ENCODE data around the gene GPR183.
A peak's percentile ranks its signal among the peaks of the same experiment; 100 is the strongest.

Gene GPR183, protein sequence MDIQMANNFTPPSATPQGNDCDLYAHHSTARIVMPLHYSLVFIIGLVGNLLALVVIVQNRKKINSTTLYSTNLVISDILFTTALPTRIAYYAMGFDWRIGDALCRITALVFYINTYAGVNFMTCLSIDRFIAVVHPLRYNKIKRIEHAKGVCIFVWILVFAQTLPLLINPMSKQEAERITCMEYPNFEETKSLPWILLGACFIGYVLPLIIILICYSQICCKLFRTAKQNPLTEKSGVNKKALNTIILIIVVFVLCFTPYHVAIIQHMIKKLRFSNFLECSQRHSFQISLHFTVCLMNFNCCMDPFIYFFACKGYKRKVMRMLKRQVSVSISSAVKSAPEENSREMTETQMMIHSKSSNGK

DNA sequence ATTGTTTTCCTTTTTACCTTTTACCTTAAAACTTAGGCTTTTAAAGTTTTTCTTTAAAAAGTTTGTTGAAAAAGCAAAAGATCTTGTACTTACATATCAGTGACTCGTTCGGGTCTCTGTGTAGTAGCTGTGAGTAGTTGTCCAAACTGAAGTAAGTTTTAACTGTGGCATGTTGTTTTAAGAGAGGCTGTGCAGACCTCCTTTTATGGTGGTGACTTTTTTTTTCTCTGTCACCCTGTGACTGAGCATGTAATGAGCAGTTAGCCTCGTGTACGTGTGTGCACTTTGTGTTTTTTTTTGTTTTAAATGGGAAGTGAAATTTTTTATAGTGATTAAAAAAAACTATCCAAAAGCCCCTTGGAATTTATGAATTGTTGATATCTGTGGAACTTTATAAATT, at the start of gene GPR183:
TSS of gene GPR183 (minus strand) at position 153 of the 400 bp plus-strand sequence. CDS start 11,254 bp downstream, outside the sequence.
- TF ChIP-seq, protein P1, sequence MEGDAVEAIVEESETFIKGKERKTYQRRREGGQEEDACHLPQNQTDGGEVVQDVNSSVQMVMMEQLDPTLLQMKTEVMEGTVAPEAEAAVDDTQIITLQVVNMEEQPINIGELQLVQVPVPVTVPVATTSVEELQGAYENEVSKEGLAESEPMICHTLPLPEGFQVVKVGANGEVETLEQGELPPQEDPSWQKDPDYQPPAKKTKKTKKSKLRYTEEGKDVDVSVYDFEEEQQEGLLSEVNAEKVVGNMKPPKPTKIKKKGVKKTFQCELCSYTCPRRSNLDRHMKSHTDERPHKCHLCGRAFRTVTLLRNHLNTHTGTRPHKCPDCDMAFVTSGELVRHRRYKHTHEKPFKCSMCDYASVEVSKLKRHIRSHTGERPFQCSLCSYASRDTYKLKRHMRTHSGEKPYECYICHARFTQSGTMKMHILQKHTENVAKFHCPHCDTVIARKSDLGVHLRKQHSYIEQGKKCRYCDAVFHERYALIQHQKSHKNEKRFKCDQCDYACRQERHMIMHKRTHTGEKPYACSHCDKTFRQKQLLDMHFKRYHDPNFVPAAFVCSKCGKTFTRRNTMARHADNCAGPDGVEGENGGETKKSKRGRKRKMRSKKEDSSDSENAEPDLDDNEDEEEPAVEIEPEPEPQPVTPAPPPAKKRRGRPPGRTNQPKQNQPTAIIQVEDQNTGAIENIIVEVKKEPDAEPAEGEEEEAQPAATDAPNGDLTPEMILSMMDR (IDR thresholded peaks at IDR 0.05): no peak
- no peaks in the 10 kb centered on the region for H3K27me3 ChIP-seq
- H3K4me3 ChIP-seq: peak within 1 kb of the TSS; percentile 19 to 29
- H3K27ac ChIP-seq: peak within 1 kb of the TSS; percentile 76 to 78
- intact Hi-C loops (cut with DNase I; ENCODE audit: low total_unique reads): loop anchor here (10.0 kb wide), 1 partner anchor 198 kb away; the partner anchor contains the start of gene TM9SF2
- H3K9me3 ChIP-seq: no peaks in the 10 kb centered on the region
- H3K4me1 ChIP-seq: peaks cover 0 to 53% (median 14%) of the 10 kb centered on the region in 4 donors
- DNase-seq: no peak
- no peaks in the 10 kb centered on the region for H3K36me3 ChIP-seq

DNA sequence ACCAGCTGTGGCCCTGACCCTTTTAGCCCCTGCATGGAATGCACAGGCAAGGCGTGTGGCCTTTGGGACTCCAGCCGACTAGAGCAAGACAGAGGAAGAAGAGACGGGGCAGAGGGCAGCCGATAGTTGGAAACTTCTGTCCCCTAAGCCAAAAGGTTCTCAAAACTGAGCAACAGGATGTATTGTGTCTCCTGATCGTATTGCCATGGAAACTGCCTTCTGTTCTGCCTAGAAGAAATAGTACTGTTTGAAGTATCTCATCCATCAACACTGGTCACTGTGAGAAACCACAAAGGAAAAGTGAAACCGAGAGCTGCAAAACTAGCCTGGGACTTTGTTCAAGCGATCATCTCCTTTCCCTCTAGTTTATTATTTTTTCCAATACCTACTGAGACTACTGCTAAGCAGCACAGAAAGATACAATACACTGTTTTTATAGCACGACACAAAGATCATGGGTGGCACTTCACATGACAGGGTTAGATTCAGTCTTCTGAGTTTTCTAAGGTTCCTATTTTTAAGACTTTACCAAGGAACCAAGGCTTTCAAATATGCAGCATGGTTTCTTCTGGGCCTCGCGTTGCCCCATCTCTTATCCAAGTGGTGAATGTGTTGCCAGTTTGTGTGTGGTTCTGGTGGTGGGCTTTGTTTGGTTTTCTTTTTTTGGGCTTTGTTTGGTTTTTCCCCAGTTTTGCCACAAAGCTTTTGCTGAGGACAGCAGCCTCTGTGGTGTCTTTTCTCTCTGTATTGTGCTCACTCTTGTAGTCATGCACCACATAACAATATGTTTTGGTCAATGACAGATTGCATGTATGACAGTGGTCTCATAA, 49.3 kb upstream of the GPR183 start:
- intact Hi-C loops (cut with DNase I; ENCODE audit: low total_unique reads): no loop called here
- peaks cover 0 to 22% (median 0%) of the 10 kb centered on the region in 4 donors for H3K4me1 ChIP-seq
- no peaks in the 10 kb centered on the region for H3K9me3 ChIP-seq
- DNase-seq: peak in 1 of 2 donors; percentile 43
- H3K27ac ChIP-seq: peak overlapping the region; percentile 6 to 35
- peak overlapping the region in 1 of 2 donors; percentile 4 for H3K4me3 ChIP-seq
- H3K36me3 ChIP-seq: peaks cover 0 to 54% (median 8%) of the 10 kb centered on the region in 3 donors
- no peaks in the 10 kb centered on the region for H3K27me3 ChIP-seq
- TF ChIP-seq, protein P1 (IDR thresholded peaks at IDR 0.05): no peak

DNA sequence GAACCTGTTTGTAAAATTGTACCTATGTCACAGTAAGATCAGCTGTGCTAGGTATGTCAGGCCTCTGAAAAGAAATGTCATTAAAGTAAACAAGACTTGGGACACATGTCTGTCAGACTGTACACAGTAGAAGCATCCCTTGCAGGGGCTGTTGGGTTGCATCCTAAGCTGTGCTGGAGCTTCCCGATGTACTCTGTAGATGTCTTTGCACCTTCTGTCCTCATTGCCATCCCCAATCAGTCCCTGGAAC, 48.7 kb upstream of the GPR183 start:
- no peak for DNase-seq
- H3K9me3 ChIP-seq: no peaks in the 10 kb centered on the region
- TF ChIP-seq, protein P1 (IDR thresholded peaks at IDR 0.05): no peak
- peaks cover 0 to 50% (median 8%) of the 10 kb centered on the region in 3 donors for H3K36me3 ChIP-seq
- no peak overlapping the region for H3K4me3 ChIP-seq
- intact Hi-C loops (cut with DNase I; ENCODE audit: low total_unique reads): no loop called here
- H3K27ac ChIP-seq: peak overlapping the region; percentile 6 to 35
- H3K27me3 ChIP-seq: no peaks in the 10 kb centered on the region
- peaks cover 0 to 22% (median 0%) of the 10 kb centered on the region in 4 donors for H3K4me1 ChIP-seq

DNA sequence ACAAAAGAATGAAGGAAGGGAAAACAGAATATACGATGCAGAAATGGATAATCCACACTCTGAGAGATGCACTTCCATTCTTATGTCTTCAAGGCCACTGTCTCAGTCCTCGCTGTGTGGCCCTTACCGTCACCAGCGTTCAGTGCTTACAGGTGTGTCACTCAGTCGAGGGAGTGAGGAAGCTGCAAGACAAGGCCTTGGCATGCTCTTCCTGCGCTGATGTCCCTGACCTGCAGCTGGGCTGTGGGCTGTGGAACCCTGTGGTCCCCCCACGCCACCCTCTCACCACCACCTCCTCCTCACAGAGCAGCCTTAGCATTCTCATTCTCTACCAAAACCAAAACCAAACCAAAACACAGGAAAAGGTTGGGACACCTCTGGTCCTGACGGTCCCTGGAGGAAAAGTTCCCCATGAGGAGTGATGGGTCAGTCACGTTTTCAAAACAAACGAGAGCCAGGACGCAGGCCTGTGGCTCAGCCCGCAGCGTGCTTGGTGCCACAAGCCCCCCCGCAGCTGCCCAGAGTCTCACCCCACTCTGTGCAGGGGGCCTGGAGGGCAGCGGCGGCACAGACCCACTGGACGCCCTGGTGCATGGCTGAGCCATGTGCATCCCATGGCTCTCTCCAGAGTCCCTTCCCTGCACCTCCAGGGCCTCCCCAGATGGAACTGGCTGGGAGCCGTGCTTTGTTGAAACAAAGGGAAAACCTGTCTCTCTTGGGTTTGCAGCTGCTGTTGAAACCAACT, 48.2 kb upstream of the GPR183 start:
- Histone ChIP-seq H3K4me1 (peaks cover 0 to 22% (median 0%) of the 10 kb centered on the region in 4 donors), H3K27me3 (no peaks in the 10 kb centered on the region), H3K4me3 (no peak overlapping the region), H3K9me3 (no peaks in the 10 kb centered on the region), H3K27ac (peak overlapping the region in 1 of 2 donors; percentile 35), H3K36me3 (peaks cover 0 to 46% (median 8%) of the 10 kb centered on the region in 3 donors)
- TF ChIP-seq, protein P1 (IDR thresholded peaks at IDR 0.05): no peak
- intact Hi-C loops (cut with DNase I; ENCODE audit: low total_unique reads): no loop called here
- no peak for DNase-seq

DNA sequence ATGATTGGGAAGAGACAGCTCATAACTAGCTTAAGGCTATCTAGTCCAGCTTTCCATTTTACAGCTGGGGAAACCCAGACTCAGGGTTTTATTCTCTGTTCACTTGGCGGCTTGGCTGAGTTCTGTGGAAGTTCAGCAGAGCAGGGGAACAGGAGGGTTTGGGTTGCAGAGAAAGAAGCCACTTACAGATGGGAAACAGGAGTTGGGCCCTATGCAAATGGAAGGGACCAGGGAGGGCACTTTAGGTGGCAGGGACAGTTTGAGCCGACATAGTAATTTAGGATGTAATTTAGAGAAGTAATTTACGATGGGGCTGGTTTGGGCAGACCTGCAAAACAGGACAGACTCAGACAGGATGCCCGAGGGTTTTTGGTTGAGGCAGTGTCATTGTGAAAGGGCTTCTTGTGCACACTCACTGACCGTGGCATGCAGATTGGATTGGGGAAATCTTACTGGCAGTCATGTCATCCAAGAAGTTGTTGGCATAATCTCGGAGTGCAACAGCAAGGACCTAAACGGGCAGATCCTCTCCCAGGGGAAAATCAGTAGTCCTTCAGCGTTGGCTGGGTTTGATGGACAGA, 47.3 kb upstream of the GPR183 start:
- intact Hi-C loops (cut with DNase I; ENCODE audit: low total_unique reads): no loop called here
- H3K27me3 ChIP-seq: no peaks in the 10 kb centered on the region
- no peaks in the 10 kb centered on the region for H3K9me3 ChIP-seq
- TF ChIP-seq, protein P1 (IDR thresholded peaks at IDR 0.05): no peak
- H3K27ac ChIP-seq: no peak overlapping the region
- H3K36me3 ChIP-seq: peaks cover 1 to 40% (median 8%) of the 10 kb centered on the region in 3 donors
- no peak overlapping the region for H3K4me3 ChIP-seq
- peaks cover 0 to 22% (median 0%) of the 10 kb centered on the region in 4 donors for H3K4me1 ChIP-seq
- no peak for DNase-seq
